HepG2 (cell line): ENCODE measurements around the gene DCDC2. TPM values are rescaled to one million over a fixed set of nuclear protein-coding genes. Genes with fewer than 3 reads are reported as not detected.

Experiments
- ARHGAP35 ChIP-seq: sonication (generic); formaldehyde crosslinking; IDR thresholded peaks from 2 replicates; pipeline ENCODE4 v1.9.0; 2022; ENCODE audit warnings: mild to moderate bottlenecking, inconsistent platforms, moderate library complexity, missing genetic modification reagents, borderline replicate concordance
- ARNTL ChIP-seq: sonication (generic); formaldehyde crosslinking; IDR thresholded peaks from 2 replicates; pipeline ENCODE4 v1.4.0; 2020; ENCODE audit warnings: mild to moderate bottlenecking, missing genetic modification reagents
- EHMT2 ChIP-seq: fragments of 200-600 bp; sonication (generic); IDR thresholded peaks from 2 replicates; pipeline ENCODE4 v1.7.0; 2017; ENCODE audit warnings: antibody characterized with exemption, low read depth, low read length, borderline replicate concordance
- HNRNPK ChIP-seq: fragments of 200-400 bp; formaldehyde crosslinking; IDR thresholded peaks from 2 replicates; pipeline ENCODE4 v1.6.1; 2018; ENCODE audit warnings: low read length, low read depth, moderate library complexity, mild to moderate bottlenecking; ENCODE audit not compliant: poor library complexity, severe bottlenecking
- JUN ChIP-seq: sonication (generic); formaldehyde crosslinking; IDR thresholded peaks from 2 replicates; pipeline ENCODE4 v1.4.0; 2020; ENCODE audit warnings: mild to moderate bottlenecking, missing genetic modification reagents
- KDM3A ChIP-seq: IDR thresholded peaks from 2 replicates; pipeline ENCODE4 v1.6.1; 2018; ENCODE audit warnings: low read depth, missing compliant biosample characterization
- MTF1 ChIP-seq: sonication (generic); formaldehyde crosslinking; IDR thresholded peaks from 2 replicates; pipeline ENCODE4 v1.5.0; 2020; ENCODE audit warnings: missing genetic modification reagents
- NFYC ChIP-seq: IDR thresholded peaks from 2 replicates; pipeline ENCODE4 v1.6.1; 2016; ENCODE audit warnings: missing genetic modification reagents, missing compliant biosample characterization
- STAT5B ChIP-seq: sonication (generic); formaldehyde crosslinking; IDR thresholded peaks from 2 replicates; pipeline ENCODE4 v1.4.0; 2020; ENCODE audit warnings: missing genetic modification reagents
- ZNF205 ChIP-seq: IDR thresholded peaks from 2 replicates; pipeline ENCODE4 v1.6.1; 2018; ENCODE audit warnings: missing biosample characterization, missing genetic modification reagents
- ZNF337 ChIP-seq: sonication (generic); formaldehyde crosslinking; IDR thresholded peaks from 2 replicates; pipeline ENCODE4 v1.5.1; 2020; ENCODE audit warnings: missing genetic modification reagents, low read depth, mild to moderate bottlenecking, borderline replicate concordance
- ZNF432 ChIP-seq: sonication (generic); formaldehyde crosslinking; IDR thresholded peaks from 2 replicates; pipeline ENCODE4 v1.5.0; 2020; ENCODE audit warnings: missing genetic modification reagents, mild to moderate bottlenecking, borderline replicate concordance
- ZNF547 ChIP-seq: sonication (generic); formaldehyde crosslinking; IDR thresholded peaks from 2 replicates; pipeline ENCODE4 v1.5.1; 2020; ENCODE audit warnings: mild to moderate bottlenecking, missing genetic modification reagents
- ZNF558 ChIP-seq: sonication (generic); formaldehyde crosslinking; IDR thresholded peaks from 2 replicates; pipeline ENCODE4 v1.9.0; 2022; ENCODE audit warnings: mild to moderate bottlenecking, missing genetic modification reagents, borderline replicate concordance
- ZNF614 ChIP-seq: IDR thresholded peaks from 2 replicates; pipeline ENCODE4 v1.6.1; 2018; ENCODE audit warnings: missing biosample characterization, missing genetic modification reagents, inconsistent platforms, borderline replicate concordance
- ZNF615 ChIP-seq: sonication (generic); formaldehyde crosslinking; IDR thresholded peaks from 2 replicates; pipeline ENCODE4 v1.5.0; 2020; ENCODE audit warnings: mild to moderate bottlenecking, missing genetic modification reagents, borderline replicate concordance
- polyA plus RNA-seq, 8 experiments: library from polyadenylated mRNA; depleted of rRNA in 3 of 8; stranded (reverse) in 7 of 8; unstranded in 1 of 8; fragments of >200 nt; fragmentation: Illumina TruSeq in 4 of 8; extraction: Trizol in 4 of 8; gene quantifications; 2 replicates each; pipeline versions ENCODE4 v1.2.1 to v1.2.3, GENCODE V29; 2011 to 2016; ENCODE audit warnings: low read depth in 4 of 8, missing spikeins in 1 of 8, mixed read lengths in 1 of 8; ENCODE audit not compliant: insufficient read depth in 1 of 8
- total RNA-seq, 5 experiments: library from RNA; depleted of rRNA; stranded (reverse); fragments of >200 nt; fragmentation: Illumina TruSeq; extraction: Trizol; gene quantifications; 2 replicates each; pipeline ENCODE4 v1.2.3, GENCODE V29; 2016; ENCODE audit warnings: low read depth in 1 of 5
- TF ChIP-seq, protein P1 (sequence below): sonication (generic); formaldehyde crosslinking; IDR thresholded peaks from 2 replicates; pipeline ENCODE4 v1.9.0; 2021; ENCODE audit warnings: missing genetic modification reagents, mild to moderate bottlenecking, borderline replicate concordance
- TF ChIP-seq, protein P2 (sequence below): IDR thresholded peaks from 2 replicates; pipeline ENCODE4 v1.6.1; 2016; ENCODE audit warnings: mild to moderate bottlenecking
- TF ChIP-seq, protein P3 (sequence below): sonication (generic); formaldehyde crosslinking; conservative IDR thresholded peaks from 2 replicates; pipeline ENCODE4 v1.8.0; 2022; ENCODE audit warnings: mild to moderate bottlenecking, moderate library complexity, missing genetic modification reagents
- TF ChIP-seq, protein P4 (sequence below): fragments of 450-650 bp; IDR thresholded peaks from 2 replicates; pipeline ENCODE4 v1.6.1; 2017; ENCODE audit warnings: mild to moderate bottlenecking

The DCDC2 gene
- total and polyA plus RNA-seq, 2 of the 13 experiments (the other 11 are each of a cell fraction or from before 2014, with no cell fraction given), result 9.0 to 36.2 TPM

DNA sequence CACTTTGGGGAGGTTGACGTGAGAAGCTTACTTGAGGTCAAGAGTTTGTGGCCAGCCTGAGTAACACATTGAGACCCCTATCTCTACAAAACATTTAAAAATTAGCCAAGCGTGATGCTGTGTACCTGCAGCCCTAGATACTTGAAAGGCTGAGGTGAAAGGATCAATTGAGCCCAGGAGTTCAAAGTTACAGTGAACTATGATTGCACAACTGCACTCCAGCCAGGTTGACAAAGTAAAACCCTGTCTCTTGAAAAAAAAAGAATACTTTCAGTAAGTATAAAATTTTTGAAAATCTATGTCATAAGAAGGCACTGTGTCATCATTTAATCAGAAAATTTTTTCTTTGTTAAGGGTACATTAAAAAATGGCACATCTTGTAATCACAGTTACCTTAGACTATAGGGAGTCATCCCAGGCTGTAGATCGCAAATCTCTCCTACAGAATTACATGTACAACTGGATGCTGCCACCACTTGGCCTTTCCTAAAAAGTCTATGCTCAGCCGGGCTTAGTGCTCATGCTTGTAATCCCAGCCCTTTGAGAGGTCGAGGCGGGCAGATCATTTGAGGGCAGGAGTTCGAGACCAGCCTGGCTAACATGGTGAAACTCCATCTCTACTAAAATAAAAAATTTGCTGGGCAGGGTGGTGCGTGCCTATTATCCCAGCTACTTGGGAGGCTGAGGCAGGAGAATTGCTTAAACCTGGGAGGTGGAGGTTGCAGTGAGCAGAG, 27.8 kb upstream of the DCDC2 start (continued):
- TF ChIP-seq, protein P1, sequence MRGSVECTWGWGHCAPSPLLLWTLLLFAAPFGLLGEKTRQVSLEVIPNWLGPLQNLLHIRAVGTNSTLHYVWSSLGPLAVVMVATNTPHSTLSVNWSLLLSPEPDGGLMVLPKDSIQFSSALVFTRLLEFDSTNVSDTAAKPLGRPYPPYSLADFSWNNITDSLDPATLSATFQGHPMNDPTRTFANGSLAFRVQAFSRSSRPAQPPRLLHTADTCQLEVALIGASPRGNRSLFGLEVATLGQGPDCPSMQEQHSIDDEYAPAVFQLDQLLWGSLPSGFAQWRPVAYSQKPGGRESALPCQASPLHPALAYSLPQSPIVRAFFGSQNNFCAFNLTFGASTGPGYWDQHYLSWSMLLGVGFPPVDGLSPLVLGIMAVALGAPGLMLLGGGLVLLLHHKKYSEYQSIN (CRISPR knock-in tag), result no peak
- no peak for TF ChIP-seq ZNF558 (CRISPR knock-in tag)
- TF ChIP-seq ZNF615 (CRISPR knock-in tag), result peak; percentile 88
- no peak for TF ChIP-seq MTF1 (CRISPR knock-in tag)
- peak; percentile 90; the same call in 1 of the 2 replicates for TF ChIP-seq EHMT2
- TF ChIP-seq, protein P2, sequence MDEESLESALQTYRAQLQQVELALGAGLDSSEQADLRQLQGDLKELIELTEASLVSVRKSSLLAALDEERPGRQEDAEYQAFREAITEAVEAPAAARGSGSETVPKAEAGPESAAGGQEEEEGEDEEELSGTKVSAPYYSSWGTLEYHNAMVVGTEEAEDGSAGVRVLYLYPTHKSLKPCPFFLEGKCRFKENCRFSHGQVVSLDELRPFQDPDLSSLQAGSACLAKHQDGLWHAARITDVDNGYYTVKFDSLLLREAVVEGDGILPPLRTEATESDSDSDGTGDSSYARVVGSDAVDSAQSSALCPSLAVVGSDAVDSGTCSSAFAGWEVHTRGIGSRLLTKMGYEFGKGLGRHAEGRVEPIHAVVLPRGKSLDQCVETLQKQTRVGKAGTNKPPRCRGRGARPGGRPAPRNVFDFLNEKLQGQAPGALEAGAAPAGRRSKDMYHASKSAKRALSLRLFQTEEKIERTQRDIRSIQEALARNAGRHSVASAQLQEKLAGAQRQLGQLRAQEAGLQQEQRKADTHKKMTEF, result peak; percentile 97
- TF ChIP-seq, protein P3, sequence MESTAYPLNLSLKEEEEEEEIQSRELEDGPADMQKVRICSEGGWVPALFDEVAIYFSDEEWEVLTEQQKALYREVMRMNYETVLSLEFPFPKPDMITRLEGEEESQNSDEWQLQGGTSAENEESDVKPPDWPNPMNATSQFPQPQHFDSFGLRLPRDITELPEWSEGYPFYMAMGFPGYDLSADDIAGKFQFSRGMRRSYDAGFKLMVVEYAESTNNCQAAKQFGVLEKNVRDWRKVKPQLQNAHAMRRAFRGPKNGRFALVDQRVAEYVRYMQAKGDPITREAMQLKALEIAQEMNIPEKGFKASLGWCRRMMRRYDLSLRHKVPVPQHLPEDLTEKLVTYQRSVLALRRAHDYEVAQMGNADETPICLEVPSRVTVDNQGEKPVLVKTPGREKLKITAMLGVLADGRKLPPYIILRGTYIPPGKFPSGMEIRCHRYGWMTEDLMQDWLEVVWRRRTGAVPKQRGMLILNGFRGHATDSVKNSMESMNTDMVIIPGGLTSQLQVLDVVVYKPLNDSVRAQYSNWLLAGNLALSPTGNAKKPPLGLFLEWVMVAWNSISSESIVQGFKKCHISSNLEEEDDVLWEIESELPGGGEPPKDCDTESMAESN (CRISPR knock-in tag), result 0 out of 2 replicates have a peak, but pooled peaks have one; percentile 15
- TF ChIP-seq JUN (CRISPR knock-in tag), result peak; percentile 63; the same call in 1 of the 2 replicates
- TF ChIP-seq ARHGAP35 (CRISPR knock-in tag), result no peak
- TF ChIP-seq ZNF547 (CRISPR knock-in tag), result no peak
- TF ChIP-seq KDM3A (CRISPR knock-in tag), result 0 out of 2 replicates have a peak, but pooled peaks have one; percentile 69
- TF ChIP-seq ZNF614 (CRISPR knock-in tag), result peak; percentile 92
- TF ChIP-seq ZNF205 (CRISPR knock-in tag), result peak; percentile 87
- TF ChIP-seq ARNTL (CRISPR knock-in tag), result peak; percentile 75
- TF ChIP-seq ZNF432, result no peak
- no peak for TF ChIP-seq STAT5B (CRISPR knock-in tag)
- TF ChIP-seq, protein P4, sequence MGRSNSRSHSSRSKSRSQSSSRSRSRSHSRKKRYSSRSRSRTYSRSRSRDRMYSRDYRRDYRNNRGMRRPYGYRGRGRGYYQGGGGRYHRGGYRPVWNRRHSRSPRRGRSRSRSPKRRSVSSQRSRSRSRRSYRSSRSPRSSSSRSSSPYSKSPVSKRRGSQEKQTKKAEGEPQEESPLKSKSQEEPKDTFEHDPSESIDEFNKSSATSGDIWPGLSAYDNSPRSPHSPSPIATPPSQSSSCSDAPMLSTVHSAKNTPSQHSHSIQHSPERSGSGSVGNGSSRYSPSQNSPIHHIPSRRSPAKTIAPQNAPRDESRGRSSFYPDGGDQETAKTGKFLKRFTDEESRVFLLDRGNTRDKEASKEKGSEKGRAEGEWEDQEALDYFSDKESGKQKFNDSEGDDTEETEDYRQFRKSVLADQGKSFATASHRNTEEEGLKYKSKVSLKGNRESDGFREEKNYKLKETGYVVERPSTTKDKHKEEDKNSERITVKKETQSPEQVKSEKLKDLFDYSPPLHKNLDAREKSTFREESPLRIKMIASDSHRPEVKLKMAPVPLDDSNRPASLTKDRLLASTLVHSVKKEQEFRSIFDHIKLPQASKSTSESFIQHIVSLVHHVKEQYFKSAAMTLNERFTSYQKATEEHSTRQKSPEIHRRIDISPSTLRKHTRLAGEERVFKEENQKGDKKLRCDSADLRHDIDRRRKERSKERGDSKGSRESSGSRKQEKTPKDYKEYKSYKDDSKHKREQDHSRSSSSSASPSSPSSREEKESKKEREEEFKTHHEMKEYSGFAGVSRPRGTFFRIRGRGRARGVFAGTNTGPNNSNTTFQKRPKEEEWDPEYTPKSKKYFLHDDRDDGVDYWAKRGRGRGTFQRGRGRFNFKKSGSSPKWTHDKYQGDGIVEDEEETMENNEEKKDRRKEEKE, result no peak
- no peak for TF ChIP-seq NFYC
- no peak for TF ChIP-seq ZNF337
- no peak for TF ChIP-seq HNRNPK
